BLaER1 (cell line): ENCODE data around the gene NUDT16.

Source experiments
- H3K27ac ChIP-seq: shearing (Covaris generic); formaldehyde crosslinking; 2 replicates; pipeline ENCODE4 v1.8.1; 2022
- H3K27me3 ChIP-seq: shearing (Covaris generic); formaldehyde crosslinking; 2 replicates; pipeline ENCODE4 v1.8.1; 2022
- H3K36me3 ChIP-seq: shearing (Covaris generic); formaldehyde crosslinking; 2 replicates; pipeline ENCODE4 v1.8.1; 2022
- H3K4me1 ChIP-seq: shearing (Covaris generic); formaldehyde crosslinking; 2 replicates; pipeline ENCODE4 v1.8.1; 2022
- H3K4me2 ChIP-seq: shearing (Covaris generic); formaldehyde crosslinking; 2 replicates; pipeline ENCODE4 v1.8.1; 2022
- H3K4me3 ChIP-seq: shearing (Covaris generic); formaldehyde crosslinking; 2 replicates; pipeline ENCODE4 v1.8.1; 2022
- H3K9ac ChIP-seq: shearing (Covaris generic); formaldehyde crosslinking; 2 replicates; pipeline ENCODE4 v1.8.1; 2022
- H3K9me3 ChIP-seq: shearing (Covaris generic); formaldehyde crosslinking; 2 replicates; pipeline ENCODE4 v1.8.1; 2022
- H4K20me1 ChIP-seq: shearing (Covaris generic); formaldehyde crosslinking; 2 replicates; pipeline ENCODE4 v1.8.1; 2022
- Cebpa-rat ChIP-seq: shearing (Covaris generic); IDR thresholded peaks from 2 replicates; pipeline ENCODE4 v1.8.1; 2022

The NUDT16 gene

GRCh38 chr3:131381445-131382291, at the start of gene NUDT16:
TSS of gene NUDT16 (plus strand) at chr3:131381774. CDS start at chr3:131381805, 31 bp downstream.
- Histone ChIP-seq H3K36me3 (no peaks in the 10 kb centered on the region), H3K27me3 (peaks cover 32% of the 10 kb centered on the region), H3K4me3 (peak within 1 kb of the TSS; percentile 70), H3K4me2 (peak within 1 kb of the TSS; percentile 79), H3K27ac (no peak within 1 kb of the TSS), H3K9me3 (peaks cover 28% of the 10 kb centered on the region), H3K4me1 (peaks cover 18% of the 10 kb centered on the region), H4K20me1 (no peaks in the 10 kb centered on the region), H3K9ac (peak within 1 kb of the TSS; percentile 43; the same call in 1 of the 2 replicates)
- TF ChIP-seq Cebpa-rat = no peak

- no peaks in the 10 kb centered on the region for H3K27me3 ChIP-seq
- no peak overlapping the region for H3K9ac ChIP-seq
- no peaks in the 10 kb centered on the region for H4K20me1 ChIP-seq
- no peak for TF ChIP-seq Cebpa-rat
- no peaks in the 10 kb centered on the region for H3K4me1 ChIP-seq
- H3K9me3 ChIP-seq = peaks cover 10% of the 10 kb centered on the region
- no peak overlapping the region for H3K4me2 ChIP-seq
- no peak overlapping the region for H3K4me3 ChIP-seq
- H3K27ac ChIP-seq = no peak overlapping the region
- no peaks in the 10 kb centered on the region for H3K36me3 ChIP-seq
These were observed 42.5 kb upstream of the NUDT16 start for GRCh38 chr3:131338948-131339640.

- no peaks in the 10 kb centered on the region for H3K36me3 ChIP-seq
- H3K27ac ChIP-seq = no peak overlapping the region
- no peaks in the 10 kb centered on the region for H3K27me3 ChIP-seq
- no peak overlapping the region for H3K9ac ChIP-seq
- TF ChIP-seq Cebpa-rat = no peak
- H3K4me1 ChIP-seq = no peaks in the 10 kb centered on the region
- H3K9me3 ChIP-seq = peaks cover 10% of the 10 kb centered on the region
- no peak overlapping the region for H3K4me2 ChIP-seq
- H3K4me3 ChIP-seq = no peak overlapping the region
- no peaks in the 10 kb centered on the region for H4K20me1 ChIP-seq
These were observed 39.8 kb upstream of the NUDT16 start for GRCh38 chr3:131341761-131342160.

- Histone ChIP-seq H3K9ac (no peak overlapping the region), H3K4me2 (0 out of 2 replicates have a peak overlapping the region, but pooled peaks have one; percentile 31)
These were observed 32.7 kb upstream of the NUDT16 start for GRCh38 chr3:131348911-131349310.

GRCh38 chr3:131349454-131349853, 32.1 kb upstream of the NUDT16 start:
- Histone ChIP-seq H3K9ac (no peak overlapping the region), H3K27me3 (no peaks in the 10 kb centered on the region), H3K4me1 (peaks cover 37% of the 10 kb centered on the region), H3K9me3 (no peaks in the 10 kb centered on the region), H3K4me3 (no peak overlapping the region), H3K36me3 (no peaks in the 10 kb centered on the region), H3K4me2 (peak overlapping the region; percentile 31; the same call in 1 of the 2 replicates), H3K27ac (no peak overlapping the region), H4K20me1 (no peaks in the 10 kb centered on the region)
- TF ChIP-seq Cebpa-rat = no peak

More at GRCh38 chr3:131348911-131349310, 32.7 kb upstream of the NUDT16 start:
- H3K4me3 ChIP-seq = no peak overlapping the region
- H3K9me3 ChIP-seq = peaks cover 1% of the 10 kb centered on the region
- H3K36me3 ChIP-seq = no peaks in the 10 kb centered on the region
- H3K27ac ChIP-seq = no peak overlapping the region
- H3K4me1 ChIP-seq = peaks cover 32% of the 10 kb centered on the region
- H3K27me3 ChIP-seq = no peaks in the 10 kb centered on the region
- TF ChIP-seq Cebpa-rat = no peak
- H4K20me1 ChIP-seq = no peaks in the 10 kb centered on the region

GRCh38 chr3:131349946-131350347, 31.6 kb upstream of the NUDT16 start:
- Histone ChIP-seq H3K4me2 (peak overlapping the region; percentile 31; the same call in 1 of the 2 replicates), H3K27me3 (no peaks in the 10 kb centered on the region), H3K4me3 (no peak overlapping the region), H3K27ac (no peak overlapping the region), H3K4me1 (peaks cover 37% of the 10 kb centered on the region), H3K9me3 (no peaks in the 10 kb centered on the region), H3K36me3 (no peaks in the 10 kb centered on the region), H3K9ac (no peak overlapping the region), H4K20me1 (no peaks in the 10 kb centered on the region)
- no peak for TF ChIP-seq Cebpa-rat

GRCh38 chr3:131350506-131350905, 31.1 kb upstream of the NUDT16 start:
- H3K4me1 ChIP-seq = peaks cover 37% of the 10 kb centered on the region

GRCh38 chr3:131353016-131353877, 28.3 kb upstream of the NUDT16 start:
- H4K20me1 ChIP-seq = no peaks in the 10 kb centered on the region
- peak overlapping the region; percentile 45 for H3K27ac ChIP-seq
- peak overlapping the region; percentile 4; the same call in 1 of the 2 replicates for H3K9ac ChIP-seq
- H3K9me3 ChIP-seq = no peaks in the 10 kb centered on the region
- no peaks in the 10 kb centered on the region for H3K27me3 ChIP-seq
- H3K36me3 ChIP-seq = no peaks in the 10 kb centered on the region
- H3K4me2 ChIP-seq = peak overlapping the region; percentile 67
- no peak overlapping the region for H3K4me3 ChIP-seq
- peaks cover 37% of the 10 kb centered on the region for H3K4me1 ChIP-seq
- TF ChIP-seq Cebpa-rat = no peak

More at GRCh38 chr3:131350506-131350905, 31.1 kb upstream of the NUDT16 start:
- Histone ChIP-seq H3K9me3 (no peaks in the 10 kb centered on the region), H3K4me3 (no peak overlapping the region), H3K4me2 (no peak overlapping the region), H4K20me1 (no peaks in the 10 kb centered on the region), H3K27ac (no peak overlapping the region), H3K36me3 (no peaks in the 10 kb centered on the region), H3K9ac (no peak overlapping the region), H3K27me3 (no peaks in the 10 kb centered on the region)
- TF ChIP-seq Cebpa-rat = no peak

- Histone ChIP-seq H4K20me1 (no peaks in the 10 kb centered on the region), H3K4me3 (no peak overlapping the region), H3K9ac (peak overlapping the region; percentile 4; the same call in 1 of the 2 replicates), H3K9me3 (no peaks in the 10 kb centered on the region), H3K27ac (peak overlapping the region; percentile 45; the same call in 1 of the 2 replicates), H3K27me3 (no peaks in the 10 kb centered on the region), H3K4me2 (peak overlapping the region; percentile 67), H3K36me3 (no peaks in the 10 kb centered on the region), H3K4me1 (peaks cover 33% of the 10 kb centered on the region)
- no peak for TF ChIP-seq Cebpa-rat
These were observed 27.6 kb upstream of the NUDT16 start for GRCh38 chr3:131353986-131354385.
